Esophagus muscularis mucosa (tissue), 4 donors: Measurements from ENCODE around the gene FLNC. TPM values are rescaled to one million over a fixed set of nuclear protein-coding genes. Genes with fewer than 3 reads are reported as not detected.

Experiments
- DNase-seq: peaks from one replicate; pipeline ENCODE4 v3.0.0-alpha.2; 2017; ENCODE audit errors: extremely low spot score
- H3K27ac ChIP-seq, 4 donors: fragments of 200-600 bp; sonication (generic); replicated peaks in 1 of 4; 1 replicate in 3 of 4; 2 replicates in 1 of 4; pipeline ENCODE4 v1.5.1; 2016 to 2019; ENCODE audit warnings: mild to moderate bottlenecking in 1 of 4
- H3K27me3 ChIP-seq, 4 donors: fragments of 200-600 bp; sonication (generic); one replicate each; pipeline versions ENCODE4 v1.5.1 to v1.6.0; 2016 to 2019
- H3K36me3 ChIP-seq, 4 donors: fragments of 200-600 bp; sonication (generic); one replicate each; pipeline ENCODE4 v1.5.1; 2016 to 2019
- H3K4me1 ChIP-seq, 4 donors: fragments of 200-600 bp; sonication (generic); one replicate each; pipeline ENCODE4 v1.5.1; 2016 to 2019
- H3K4me3 ChIP-seq, 4 donors: fragments of 200-600 bp; sonication (generic); 1 replicate in 2 of 4; 2 replicates in 2 of 4; pipeline ENCODE4 v1.5.1; 2016 to 2019; ENCODE audit warnings: mild to moderate bottlenecking in 4 of 4, moderate library complexity in 1 of 4
- H3K9me3 ChIP-seq, 4 donors: fragments of 200-600 bp; sonication (generic); 1 replicate in 3 of 4; 2 replicates in 1 of 4; pipeline ENCODE4 v1.5.1; 2016 to 2019
- EP300 ChIP-seq: sonication (generic); formaldehyde crosslinking; IDR thresholded peaks from one replicate; pipeline ENCODE4 v1.6.1; 2017; ENCODE audit warnings: antibody characterized with exemption
- POLR2A ChIP-seq: fragments of 450-650 bp; IDR thresholded peaks from one replicate; pipeline ENCODE4 v1.6.1; 2017; ENCODE audit warnings: antibody characterized with exemption, moderate library complexity, mild to moderate bottlenecking, low read depth
- POLR2AphosphoS5 ChIP-seq, 2 donors: sonication (generic); formaldehyde crosslinking; IDR thresholded peaks; one replicate each; pipeline ENCODE4 v1.6.1; 2017; ENCODE audit warnings: antibody characterized with exemption in 2 of 2
- WGBS: methylation state at CpG from one replicate; pipeline ENCODE4 v1.1.5; 2018; 5-methylcytosine and 5-hydroxymethylcytosine counted together
- intact Hi-C: fragments of 100-400 bp; cut with DNase I; formaldehyde crosslinking; loops from one replicate; pipeline ENCODE4 v1.15.1; 2023
- total RNA-seq, 4 donors: library from RNA; depleted of rRNA; stranded (reverse); fragments of >200 nt; gene quantifications; one replicate each; pipeline versions ENCODE4 v1.1.0 to v1.2.1, GENCODE V29; 2016
- TF ChIP-seq, protein P1 (sequence below), 3 experiments: fragments of 200-600 bp in 2 of 3; fragments of 450-650 bp in 1 of 3; sonication (generic) in 2 of 3; IDR thresholded peaks; one replicate each; pipeline ENCODE4 v1.5.1; 2017 to 2019; ENCODE audit warnings: antibody characterized with exemption in 3 of 3, mild to moderate bottlenecking in 2 of 3, moderate library complexity in 1 of 3

The FLNC gene
- total RNA-seq, 4 donors from 2014 or later, result 391 to 932 (median 533) TPM

DNA sequence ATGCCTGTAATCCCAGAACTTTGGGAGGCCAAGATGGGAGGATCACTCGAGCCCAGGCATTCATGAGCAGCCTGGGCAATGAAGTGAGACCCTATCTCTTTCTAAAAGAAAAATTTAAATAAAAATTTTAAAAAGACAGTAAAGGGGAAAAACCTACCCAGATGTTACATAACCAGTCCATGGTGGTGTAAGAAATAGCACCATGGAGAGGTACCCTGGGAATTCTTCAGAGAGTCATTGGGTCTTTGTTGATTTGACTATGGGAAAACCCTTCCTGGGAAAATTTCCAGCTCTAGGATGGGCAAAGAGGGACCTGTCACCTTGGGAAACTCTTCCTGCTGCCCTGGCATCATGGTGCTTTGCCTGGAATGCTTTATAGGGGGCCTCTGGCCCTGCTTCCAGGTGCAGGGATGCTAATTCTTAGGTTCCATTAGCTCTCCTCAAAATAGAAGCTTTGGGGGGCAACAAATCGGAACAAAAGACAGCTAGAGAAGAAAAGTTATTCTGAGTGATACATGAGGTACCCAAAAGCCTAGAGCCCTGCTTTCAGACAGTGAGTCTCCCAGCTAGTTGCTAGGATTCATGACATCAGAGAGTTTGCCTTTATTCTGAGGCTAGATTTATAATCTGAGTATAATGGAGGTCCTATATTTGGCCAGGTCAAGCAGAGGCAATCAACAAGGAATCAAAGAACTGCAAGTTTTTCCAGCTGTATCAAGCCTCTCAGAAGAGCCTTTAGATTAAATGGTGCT lies 28.4 kb upstream of the FLNC start:
- TF ChIP-seq POLR2A (no peak), EP300 (no peak), POLR2AphosphoS5 (IDR thresholded peaks at IDR 0.05) (no peak)
- TF ChIP-seq, protein P1, sequence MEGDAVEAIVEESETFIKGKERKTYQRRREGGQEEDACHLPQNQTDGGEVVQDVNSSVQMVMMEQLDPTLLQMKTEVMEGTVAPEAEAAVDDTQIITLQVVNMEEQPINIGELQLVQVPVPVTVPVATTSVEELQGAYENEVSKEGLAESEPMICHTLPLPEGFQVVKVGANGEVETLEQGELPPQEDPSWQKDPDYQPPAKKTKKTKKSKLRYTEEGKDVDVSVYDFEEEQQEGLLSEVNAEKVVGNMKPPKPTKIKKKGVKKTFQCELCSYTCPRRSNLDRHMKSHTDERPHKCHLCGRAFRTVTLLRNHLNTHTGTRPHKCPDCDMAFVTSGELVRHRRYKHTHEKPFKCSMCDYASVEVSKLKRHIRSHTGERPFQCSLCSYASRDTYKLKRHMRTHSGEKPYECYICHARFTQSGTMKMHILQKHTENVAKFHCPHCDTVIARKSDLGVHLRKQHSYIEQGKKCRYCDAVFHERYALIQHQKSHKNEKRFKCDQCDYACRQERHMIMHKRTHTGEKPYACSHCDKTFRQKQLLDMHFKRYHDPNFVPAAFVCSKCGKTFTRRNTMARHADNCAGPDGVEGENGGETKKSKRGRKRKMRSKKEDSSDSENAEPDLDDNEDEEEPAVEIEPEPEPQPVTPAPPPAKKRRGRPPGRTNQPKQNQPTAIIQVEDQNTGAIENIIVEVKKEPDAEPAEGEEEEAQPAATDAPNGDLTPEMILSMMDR (IDR thresholded peaks at IDR 0.05), result no peak
- WGBS, result 100% methylated on average over 2 of the region's 2 CpGs
- H3K27ac ChIP-seq, result no peak overlapping the region
- no peak for DNase-seq
- no peak overlapping the region for H3K4me3 ChIP-seq
- H3K4me1 ChIP-seq, result no peaks in the 10 kb centered on the region
- H3K9me3 ChIP-seq, result no peaks in the 10 kb centered on the region
- H3K27me3 ChIP-seq, result no peaks in the 10 kb centered on the region
- intact Hi-C loops, result no loop called here
- peaks cover 10 to 46% (median 23%) of the 10 kb centered on the region in 4 donors for H3K36me3 ChIP-seq

DNA sequence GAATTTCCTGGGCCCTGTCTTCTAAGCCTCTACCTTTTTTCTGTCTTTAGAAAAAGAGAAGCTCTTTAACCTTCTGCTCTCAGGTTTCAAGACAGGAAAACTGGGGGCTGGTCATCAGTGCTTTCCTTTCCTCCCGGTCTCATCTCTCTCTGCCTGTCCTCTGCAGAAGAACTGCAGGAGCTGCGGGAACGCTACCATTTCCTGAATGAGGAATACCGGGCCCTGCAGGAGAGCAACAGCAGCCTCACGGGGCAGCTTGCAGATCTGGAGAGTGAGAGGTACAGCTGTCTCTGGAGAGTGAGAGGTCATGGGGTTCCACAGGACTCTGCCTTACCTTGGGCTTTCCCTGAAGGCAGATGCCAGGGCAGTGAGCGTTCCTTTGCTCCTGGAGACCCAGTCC lies 25.7 kb upstream of the FLNC start:
- WGBS, result 84% methylated on average over 6 of the region's 6 CpGs
- no peak for DNase-seq
- intact Hi-C loops, result no loop called here
- no peaks in the 10 kb centered on the region for H3K4me1 ChIP-seq
- H3K4me3 ChIP-seq, result no peak overlapping the region
- no peaks in the 10 kb centered on the region for H3K9me3 ChIP-seq
- no peak overlapping the region for H3K27ac ChIP-seq
- TF ChIP-seq EP300 (no peak), POLR2AphosphoS5 (IDR thresholded peaks at IDR 0.05) (no peak), POLR2A (no peak)
- TF ChIP-seq, protein P1 (IDR thresholded peaks at IDR 0.05), result no peak
- no peaks in the 10 kb centered on the region for H3K27me3 ChIP-seq
- H3K36me3 ChIP-seq, result peaks cover 12 to 65% (median 33%) of the 10 kb centered on the region in 4 donors

DNA sequence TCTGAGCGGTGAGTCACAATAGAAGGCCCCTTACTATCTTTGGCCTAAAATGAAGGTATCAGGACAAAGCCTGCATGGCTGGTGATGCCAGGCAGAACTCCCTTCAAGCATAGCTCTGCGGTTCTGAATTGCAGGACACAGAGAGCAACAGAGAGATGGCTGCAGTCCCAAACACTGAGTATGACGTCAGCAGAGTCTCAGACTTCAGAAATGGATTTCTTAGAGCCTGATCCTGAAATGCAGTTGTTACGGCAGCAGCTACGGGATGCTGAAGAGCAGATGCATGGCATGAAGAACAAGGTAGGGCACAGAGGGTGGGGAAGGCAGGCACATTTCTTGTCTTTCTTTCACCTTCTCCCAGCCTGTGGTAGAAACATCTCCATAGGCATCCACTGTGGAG lies 25.0 kb upstream of the FLNC start:
- intact Hi-C loops, result no loop called here
- no peaks in the 10 kb centered on the region for H3K27me3 ChIP-seq
- no peak overlapping the region for H3K27ac ChIP-seq
- peaks cover 12 to 65% (median 36%) of the 10 kb centered on the region in 4 donors for H3K36me3 ChIP-seq
- H3K4me1 ChIP-seq, result no peaks in the 10 kb centered on the region
- 97% methylated on average over 5 of the region's 5 CpGs for WGBS
- DNase-seq, result no peak
- TF ChIP-seq POLR2AphosphoS5 (IDR thresholded peaks at IDR 0.05), result no peak
- TF ChIP-seq EP300, result no peak
- TF ChIP-seq, protein P1 (IDR thresholded peaks at IDR 0.05), result no peak
- TF ChIP-seq POLR2A, result no peak
- no peaks in the 10 kb centered on the region for H3K9me3 ChIP-seq
- no peak overlapping the region for H3K4me3 ChIP-seq

DNA sequence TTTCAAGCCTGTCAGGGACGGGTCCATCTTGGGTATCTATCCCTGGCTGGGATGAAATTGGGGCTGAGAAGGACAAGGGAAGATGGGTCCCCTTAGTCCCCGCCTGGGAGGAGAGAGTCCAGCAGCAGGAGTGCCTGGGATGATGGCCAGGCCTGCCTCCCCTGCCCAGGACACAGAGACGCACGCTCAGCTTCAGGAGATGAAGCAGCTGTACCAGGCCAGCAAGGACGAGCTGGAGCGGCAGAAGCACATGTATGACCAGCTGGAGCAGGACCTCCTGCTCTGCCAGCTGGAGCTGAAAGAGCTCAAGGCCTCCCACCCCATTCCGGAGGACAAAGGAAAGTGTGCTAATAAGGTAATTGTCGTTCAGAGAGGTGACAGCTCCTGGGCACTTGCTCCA lies 23.0 kb upstream of the FLNC start:
- Histone ChIP-seq H3K27me3 (no peaks in the 10 kb centered on the region), H3K27ac (no peak overlapping the region), H3K4me3 (no peak overlapping the region), H3K4me1 (no peaks in the 10 kb centered on the region), H3K9me3 (no peaks in the 10 kb centered on the region), H3K36me3 (peaks cover 12 to 54% (median 33%) of the 10 kb centered on the region in 4 donors)
- intact Hi-C loops, result no loop called here
- TF ChIP-seq POLR2A, result no peak
- no peak for TF ChIP-seq EP300
- TF ChIP-seq, protein P1 (IDR thresholded peaks at IDR 0.05), result no peak
- TF ChIP-seq POLR2AphosphoS5 (IDR thresholded peaks at IDR 0.05), result no peak
- DNase-seq, result no peak
- whole genome bisulfite sequencing, result 78% methylated on average over 8 of the region's 8 CpGs

DNA sequence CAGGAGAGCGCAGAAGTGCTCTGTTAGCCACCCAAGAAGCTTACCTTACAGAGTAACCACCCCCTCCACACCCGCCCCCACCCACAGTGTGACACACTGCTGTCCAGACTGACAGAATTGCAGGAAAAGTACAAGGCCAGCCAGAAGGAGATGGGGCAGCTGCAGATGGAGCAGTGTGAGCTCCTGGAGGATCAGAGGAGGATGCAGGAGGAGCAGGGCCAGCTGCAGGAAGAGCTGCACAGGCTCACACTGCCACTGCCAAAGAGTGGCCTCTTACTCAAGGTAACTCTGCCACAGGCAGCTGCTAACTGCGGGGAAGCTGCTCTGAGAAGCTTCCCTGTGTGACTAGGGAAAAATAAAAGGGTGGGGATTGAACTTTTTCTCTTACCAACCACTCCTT lies 20.8 kb upstream of the FLNC start:
- intact Hi-C loops, result no loop called here
- H3K27ac ChIP-seq, result no peak overlapping the region
- H3K36me3 ChIP-seq, result peaks cover 12 to 51% (median 28%) of the 10 kb centered on the region in 4 donors
- H3K4me1 ChIP-seq, result peaks cover 0 to 5% (median 0%) of the 10 kb centered on the region in 4 donors
- DNase-seq, result no peak
- no peak overlapping the region for H3K4me3 ChIP-seq
- TF ChIP-seq POLR2AphosphoS5 (IDR thresholded peaks at IDR 0.05) (no peak), EP300 (no peak), POLR2A (no peak)
- TF ChIP-seq, protein P1 (IDR thresholded peaks at IDR 0.05), result no peak
- no peaks in the 10 kb centered on the region for H3K27me3 ChIP-seq
- H3K9me3 ChIP-seq, result no peaks in the 10 kb centered on the region
- WGBS, result 100% methylated on average over 2 of the region's 3 CpGs
